Measurements from ENCODE around the gene CCT8L2. TPM values are rescaled to one million over a fixed set of nuclear protein-coding genes. Genes with fewer than 3 reads are reported as not detected.
"Not testable (repeated sequence)": the region's sequence is repeated elsewhere in the genome, so short reads cannot be mapped to it uniquely, and the experiment has no call there.

CCT8L2 gene
- total RNA-seq, 1 experiment from 2014 or later, result not detected

DNA sequence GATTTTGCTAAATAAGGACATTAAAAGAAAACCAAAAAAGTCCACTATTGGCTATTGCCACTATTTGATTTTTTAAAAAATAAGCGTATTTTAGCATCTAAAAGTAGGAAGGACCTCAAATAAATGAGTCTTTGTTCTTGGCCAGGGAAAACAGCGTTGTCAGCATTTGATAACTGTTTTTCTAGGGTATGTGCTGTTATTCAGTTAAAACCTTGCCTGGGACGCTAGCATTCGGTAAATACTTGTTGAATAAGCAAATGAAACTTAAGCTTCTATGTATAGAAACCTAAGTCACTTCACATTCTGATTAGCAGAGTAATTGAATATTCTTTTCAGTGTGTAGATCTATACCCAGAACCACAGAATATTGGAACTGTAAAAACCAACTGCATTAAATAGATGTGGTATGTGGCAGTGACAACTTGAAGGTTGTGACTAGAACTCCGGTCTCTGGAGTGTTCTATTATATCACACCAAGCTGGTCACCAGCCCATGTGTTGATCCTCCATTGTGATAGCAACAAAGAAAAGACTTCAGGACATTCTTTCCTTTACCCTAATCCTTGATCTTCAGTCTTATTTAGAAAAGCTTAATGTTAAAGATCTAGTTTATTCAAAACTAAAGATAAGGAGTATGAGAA, 23.1 kb upstream of the CCT8L2 start:
- not testable (repeated sequence) for H3K4me2 ChIP-seq (ENCODE audit: low read depth, low read length, poor library complexity, severe bottlenecking); H3K36me3 ChIP-seq (ENCODE audit: insufficient read depth, low read length); H3K27me3 ChIP-seq (ENCODE audit: low read length); DNase-seq; H3K9ac ChIP-seq (ENCODE audit: low read length); H3K4me3 ChIP-seq (ENCODE audit: low read length); H2AFZ ChIP-seq (ENCODE audit: low read length); H3K9me2 ChIP-seq (replicated peaks; ENCODE audit: insufficient read depth, low read length); H3K79me2 ChIP-seq (ENCODE audit: low read length); H4K20me1 ChIP-seq (ENCODE audit: insufficient read depth, low read depth, low read length); H3K4me1 ChIP-seq (ENCODE audit: low read length); H3K27ac ChIP-seq (ENCODE audit: low read length); H3K9me3 ChIP-seq (ENCODE audit: low read length)

DNA sequence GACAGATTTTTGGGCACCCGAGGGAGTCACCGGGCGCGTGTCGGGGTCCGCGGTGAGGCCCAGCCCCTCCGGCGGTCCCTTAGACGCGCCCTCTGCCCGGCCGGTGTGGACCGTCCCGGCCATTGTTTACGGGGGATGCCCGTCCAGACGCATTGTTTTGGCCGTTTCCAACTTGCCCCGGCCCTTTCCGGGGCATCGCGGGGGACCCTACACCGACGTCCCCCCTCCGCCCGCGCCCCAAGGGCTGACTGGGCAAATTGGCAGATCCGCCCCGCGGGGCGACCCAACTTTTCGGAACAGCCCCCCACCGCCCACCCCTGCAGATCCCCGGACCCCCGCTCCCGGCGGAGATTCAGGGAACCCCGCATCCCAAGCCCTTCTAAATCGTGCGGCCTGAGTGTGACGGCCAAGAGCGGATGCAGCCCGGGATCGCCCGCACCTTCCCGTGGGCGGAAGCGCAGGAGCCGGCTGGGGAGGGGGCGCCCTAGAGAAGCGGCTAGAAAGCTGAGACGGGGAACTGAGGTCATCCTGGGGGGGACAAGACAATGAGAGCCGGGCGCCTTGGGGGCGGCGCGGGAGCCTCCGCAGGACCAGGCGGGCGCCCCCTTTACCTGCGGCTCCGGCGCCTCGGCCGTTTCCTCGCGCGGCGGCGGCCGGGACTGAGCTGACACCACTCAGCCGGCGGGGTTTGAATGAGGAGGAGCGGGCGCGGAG, 17.1 kb upstream of the CCT8L2 start:
- no peak overlapping the region for H2AFZ ChIP-seq (ENCODE audit: low read length)
- H4K20me1 ChIP-seq (ENCODE audit: insufficient read depth, low read depth, low read length), result no peaks in the 10 kb centered on the region
- H3K79me2 ChIP-seq (ENCODE audit: low read length), result no peaks in the 10 kb centered on the region
- DNase-seq, result no peak
- no peaks in the 10 kb centered on the region for H3K9me3 ChIP-seq (ENCODE audit: low read length)
- H3K27ac ChIP-seq (ENCODE audit: low read length), result no peak overlapping the region
- no peaks in the 10 kb centered on the region for H3K36me3 ChIP-seq (ENCODE audit: insufficient read depth, low read length)
- H3K4me3 ChIP-seq (ENCODE audit: low read length), result no peak overlapping the region
- no peaks in the 10 kb centered on the region for H3K4me1 ChIP-seq (ENCODE audit: low read length)
- no peak overlapping the region for H3K4me2 ChIP-seq (ENCODE audit: low read depth, low read length, poor library complexity, severe bottlenecking)
- H3K9me2 ChIP-seq (replicated peaks; ENCODE audit: insufficient read depth, low read length), result no peaks in the 10 kb centered on the region
- no peaks in the 10 kb centered on the region for H3K27me3 ChIP-seq (ENCODE audit: low read length)
- no peak overlapping the region for H3K9ac ChIP-seq (ENCODE audit: low read length)

DNA sequence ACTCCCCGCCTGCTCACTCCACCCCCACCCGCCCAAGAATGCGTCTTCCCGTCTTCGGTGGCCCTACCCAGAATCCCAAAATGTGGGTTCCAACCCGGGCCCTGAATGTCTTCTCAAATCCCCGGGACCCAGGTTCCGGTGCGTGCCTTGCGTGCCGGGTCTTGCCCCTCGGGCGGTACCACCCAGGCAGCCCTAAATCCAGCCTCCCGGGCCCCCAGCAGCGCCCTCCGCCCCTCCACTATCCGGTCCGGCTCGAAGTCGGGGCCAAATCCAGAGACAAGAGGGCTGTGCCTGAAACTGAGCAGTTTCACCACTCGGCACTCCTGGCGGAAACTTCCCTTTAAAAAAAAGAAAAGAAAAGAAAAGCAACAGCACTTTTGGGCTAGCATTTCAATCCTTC, 16.3 kb upstream of the CCT8L2 start:
- H3K9ac ChIP-seq (ENCODE audit: low read length), result no peak overlapping the region
- no peaks in the 10 kb centered on the region for H3K27me3 ChIP-seq (ENCODE audit: low read length)
- H4K20me1 ChIP-seq (ENCODE audit: insufficient read depth, low read depth, low read length), result no peaks in the 10 kb centered on the region
- H3K9me2 ChIP-seq (replicated peaks; ENCODE audit: insufficient read depth, low read length), result no peaks in the 10 kb centered on the region
- no peaks in the 10 kb centered on the region for H3K36me3 ChIP-seq (ENCODE audit: insufficient read depth, low read length)
- no peak overlapping the region for H2AFZ ChIP-seq (ENCODE audit: low read length)
- H3K4me2 ChIP-seq (ENCODE audit: low read depth, low read length, poor library complexity, severe bottlenecking), result no peak overlapping the region
- H3K79me2 ChIP-seq (ENCODE audit: low read length), result no peaks in the 10 kb centered on the region
- H3K4me1 ChIP-seq (ENCODE audit: low read length), result no peaks in the 10 kb centered on the region
- H3K27ac ChIP-seq (ENCODE audit: low read length), result no peak overlapping the region
- DNase-seq, result no peak
- H3K4me3 ChIP-seq (ENCODE audit: low read length), result no peak overlapping the region
- no peaks in the 10 kb centered on the region for H3K9me3 ChIP-seq (ENCODE audit: low read length)

DNA sequence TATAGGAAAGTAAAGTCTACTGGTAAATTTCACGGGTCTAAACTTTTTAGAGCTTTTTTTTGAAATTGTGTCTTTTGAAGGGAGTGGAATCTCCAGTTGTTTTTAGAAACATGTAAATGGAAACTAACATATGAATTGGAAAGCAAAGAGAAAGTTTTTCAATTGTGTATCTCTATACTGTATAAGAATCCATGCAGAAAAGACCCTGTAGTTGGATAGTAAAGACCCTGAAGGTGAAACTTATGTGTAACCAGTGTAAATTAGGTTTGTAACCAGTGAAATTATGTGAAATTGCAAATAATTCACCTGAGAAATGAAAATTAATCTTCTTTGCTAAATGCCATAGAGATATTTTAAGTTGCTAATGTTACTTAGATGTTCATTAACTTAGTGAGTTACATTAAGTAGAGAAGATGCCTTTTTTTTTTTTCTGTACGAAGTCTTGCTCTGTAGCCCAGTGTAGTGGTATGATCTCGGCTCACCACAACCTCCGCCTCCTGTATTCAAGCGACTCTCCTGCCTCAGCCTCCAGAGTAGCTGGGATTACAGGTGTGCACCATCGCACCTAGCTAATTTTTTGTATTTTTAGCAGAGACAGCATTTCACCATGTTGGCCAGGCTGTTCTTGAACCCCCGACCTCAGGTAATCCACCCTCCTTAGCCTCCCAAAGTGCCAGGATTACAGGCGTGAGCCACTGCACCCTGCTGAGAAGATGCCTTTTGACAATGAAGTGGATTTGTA, 11.8 kb upstream of the CCT8L2 start:
- H3K9me3 ChIP-seq (ENCODE audit: low read length); H3K79me2 ChIP-seq (ENCODE audit: low read length); H3K9ac ChIP-seq (ENCODE audit: low read length); H3K27me3 ChIP-seq (ENCODE audit: low read length); H4K20me1 ChIP-seq (ENCODE audit: insufficient read depth, low read depth, low read length); DNase-seq; H3K36me3 ChIP-seq (ENCODE audit: insufficient read depth, low read length); H3K4me1 ChIP-seq (ENCODE audit: low read length); H3K4me3 ChIP-seq (ENCODE audit: low read length); H3K4me2 ChIP-seq (ENCODE audit: low read depth, low read length, poor library complexity, severe bottlenecking); H2AFZ ChIP-seq (ENCODE audit: low read length); H3K9me2 ChIP-seq (replicated peaks; ENCODE audit: insufficient read depth, low read length); H3K27ac ChIP-seq (ENCODE audit: low read length): not testable (repeated sequence)

DNA sequence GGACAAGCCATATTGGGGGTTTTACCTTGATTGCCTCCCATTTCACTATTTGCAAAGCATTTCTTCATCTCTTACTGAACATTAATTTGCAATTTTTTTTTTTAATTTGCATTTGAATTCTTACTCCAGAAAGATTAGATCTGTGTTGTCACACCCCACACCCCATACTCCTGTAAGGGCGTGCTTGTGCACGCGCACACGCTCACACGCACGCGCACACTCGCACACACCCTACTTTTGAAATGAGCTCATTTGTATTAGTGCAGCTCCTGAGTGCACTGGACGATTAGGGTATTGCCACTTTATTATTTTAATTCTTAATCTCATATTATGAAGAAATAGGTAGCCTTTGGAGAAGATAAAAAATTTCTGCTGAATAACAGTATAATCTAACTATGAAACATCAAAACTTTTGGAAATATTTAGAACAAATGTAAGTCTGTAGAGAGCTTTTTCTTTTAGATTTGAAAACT, 11.2 kb upstream of the CCT8L2 start:
- not testable (repeated sequence) for H3K27me3 ChIP-seq (ENCODE audit: low read length); H3K4me1 ChIP-seq (ENCODE audit: low read length); H4K20me1 ChIP-seq (ENCODE audit: insufficient read depth, low read depth, low read length); H3K9me3 ChIP-seq (ENCODE audit: low read length); H3K4me2 ChIP-seq (ENCODE audit: low read depth, low read length, poor library complexity, severe bottlenecking); H3K9ac ChIP-seq (ENCODE audit: low read length); H3K4me3 ChIP-seq (ENCODE audit: low read length); DNase-seq; H3K9me2 ChIP-seq (replicated peaks; ENCODE audit: insufficient read depth, low read length); H3K79me2 ChIP-seq (ENCODE audit: low read length); H3K27ac ChIP-seq (ENCODE audit: low read length); H3K36me3 ChIP-seq (ENCODE audit: insufficient read depth, low read length); H2AFZ ChIP-seq (ENCODE audit: low read length)

DNA sequence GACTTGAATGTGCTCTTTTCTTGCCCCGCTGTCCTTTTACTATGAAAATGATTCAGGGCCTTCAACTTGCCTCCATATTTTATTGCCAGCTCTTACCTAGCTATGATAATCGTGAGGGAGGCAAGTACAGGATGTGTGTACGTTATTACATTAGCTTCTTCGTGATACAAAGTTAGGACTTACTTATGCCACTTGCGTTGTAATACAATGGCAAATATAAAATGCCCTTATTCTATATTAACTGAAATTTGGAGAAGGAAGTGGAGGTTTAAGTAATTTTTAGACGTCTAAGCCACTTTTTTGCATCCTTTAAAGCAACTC, 10.8 kb upstream of the CCT8L2 start:
- Histone ChIP-seq H3K4me2 (ENCODE audit: low read depth, low read length, poor library complexity, severe bottlenecking) (no peak overlapping the region), H3K9me3 (ENCODE audit: low read length) (no peaks in the 10 kb centered on the region), H3K27ac (ENCODE audit: low read length) (no peak overlapping the region), H3K4me1 (ENCODE audit: low read length) (no peaks in the 10 kb centered on the region), H3K9ac (ENCODE audit: low read length) (no peak overlapping the region), H2AFZ (ENCODE audit: low read length) (no peak overlapping the region), H3K79me2 (ENCODE audit: low read length) (no peaks in the 10 kb centered on the region), H4K20me1 (ENCODE audit: insufficient read depth, low read depth, low read length) (no peaks in the 10 kb centered on the region), H3K9me2 (replicated peaks; ENCODE audit: insufficient read depth, low read length) (no peaks in the 10 kb centered on the region), H3K36me3 (ENCODE audit: insufficient read depth, low read length) (no peaks in the 10 kb centered on the region), H3K27me3 (ENCODE audit: low read length) (no peaks in the 10 kb centered on the region), H3K4me3 (ENCODE audit: low read length) (no peak overlapping the region)
- DNase-seq, result no peak

DNA sequence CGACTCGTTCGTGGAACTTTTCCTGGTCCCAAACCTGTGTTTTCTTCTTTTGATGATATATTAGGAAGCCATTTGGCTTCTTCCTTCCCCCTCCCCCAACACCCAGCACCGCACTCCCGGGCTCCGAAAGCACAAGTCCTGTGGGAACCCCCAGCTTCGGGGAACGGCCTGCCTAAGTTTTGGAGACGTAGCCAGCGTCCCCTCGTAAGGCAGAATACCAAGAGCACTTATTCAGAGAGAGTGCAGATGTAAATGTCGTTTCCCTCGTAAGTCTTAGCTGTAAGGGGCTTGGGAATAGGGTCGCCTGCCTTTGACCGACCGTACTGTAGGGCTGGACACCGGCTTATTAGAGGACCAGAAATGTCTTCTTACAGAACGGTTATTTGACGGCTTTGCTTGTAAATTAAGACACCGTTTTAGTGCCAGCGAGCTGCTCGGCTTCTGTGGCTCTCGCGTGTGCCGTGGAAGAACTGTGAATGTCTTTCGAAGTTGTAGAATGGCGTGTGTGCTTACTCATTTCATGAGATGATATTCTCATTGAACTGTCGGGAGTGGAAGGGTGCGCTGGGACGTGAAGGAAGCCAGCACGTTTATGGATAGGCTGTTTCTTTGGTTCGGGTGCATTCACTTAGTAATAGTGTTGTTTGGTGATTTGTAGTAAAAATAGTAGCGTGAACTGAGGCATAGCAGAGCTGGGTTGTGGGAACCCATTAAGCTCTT, 10.3 kb upstream of the CCT8L2 start:
- not testable (repeated sequence) for H3K4me2 ChIP-seq (ENCODE audit: low read depth, low read length, poor library complexity, severe bottlenecking); H2AFZ ChIP-seq (ENCODE audit: low read length); H3K9me3 ChIP-seq (ENCODE audit: low read length); H3K4me3 ChIP-seq (ENCODE audit: low read length); H3K9me2 ChIP-seq (replicated peaks; ENCODE audit: insufficient read depth, low read length); H4K20me1 ChIP-seq (ENCODE audit: insufficient read depth, low read depth, low read length); DNase-seq; H3K27ac ChIP-seq (ENCODE audit: low read length); H3K27me3 ChIP-seq (ENCODE audit: low read length); H3K79me2 ChIP-seq (ENCODE audit: low read length); H3K9ac ChIP-seq (ENCODE audit: low read length); H3K4me1 ChIP-seq (ENCODE audit: low read length); H3K36me3 ChIP-seq (ENCODE audit: insufficient read depth, low read length)

DNA sequence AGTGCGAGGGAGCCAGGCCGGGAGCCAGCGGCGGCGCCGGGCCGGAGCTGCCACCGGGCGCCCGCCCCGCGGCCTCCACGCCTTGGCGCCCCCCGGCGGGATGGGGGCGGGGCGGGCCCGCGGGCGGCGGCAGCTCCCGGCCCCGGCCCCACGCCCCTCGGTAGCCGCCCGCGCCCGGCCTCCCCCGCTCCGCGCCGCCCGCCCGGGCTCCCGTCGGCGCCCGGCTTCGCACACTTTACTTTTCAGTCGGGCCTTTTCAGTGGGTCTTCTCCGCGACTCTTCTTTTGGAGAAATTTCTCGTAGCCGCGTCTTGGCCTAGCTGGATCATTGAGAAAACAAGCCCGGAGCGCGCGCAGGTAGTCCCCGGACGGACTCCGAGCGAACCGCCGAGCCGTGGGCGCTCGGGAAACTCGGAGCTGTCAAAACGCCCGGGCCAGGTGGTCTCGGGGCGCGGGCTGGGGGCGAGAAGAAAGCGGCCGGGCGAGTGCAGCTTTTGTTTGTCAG, 9.7 kb upstream of the CCT8L2 start:
- H3K9me2 ChIP-seq (replicated peaks; ENCODE audit: insufficient read depth, low read length); H3K36me3 ChIP-seq (ENCODE audit: insufficient read depth, low read length); H3K9me3 ChIP-seq (ENCODE audit: low read length); H4K20me1 ChIP-seq (ENCODE audit: insufficient read depth, low read depth, low read length); H3K4me3 ChIP-seq (ENCODE audit: low read length); H3K4me1 ChIP-seq (ENCODE audit: low read length); H3K4me2 ChIP-seq (ENCODE audit: low read depth, low read length, poor library complexity, severe bottlenecking); H3K27me3 ChIP-seq (ENCODE audit: low read length); H3K27ac ChIP-seq (ENCODE audit: low read length); H2AFZ ChIP-seq (ENCODE audit: low read length); DNase-seq; H3K79me2 ChIP-seq (ENCODE audit: low read length); H3K9ac ChIP-seq (ENCODE audit: low read length): not testable (repeated sequence)

All from Karpas-422 (cell line).